HG02981 (cell line): ENCODE data around the gene ISOC1.

ENCODE experiments used
- ATAC-seq: cut with Tn5 transposase; IDR thresholded peaks from one replicate; pipeline ENCODE4 v1.9.1; 2021; ENCODE audit warnings: mild to moderate bottlenecking, moderate library complexity; ENCODE audit not compliant: unreplicated experiment

The ISOC1 gene

GRCh38 chr5:129124608-129125007, 30.1 kb downstream of the ISOC1 start:
- ATAC-seq, result no peak

GRCh38 chr5:129125819-129126218, 31.3 kb downstream of the ISOC1 start:
- ATAC-seq, result peak; percentile 75

- no peak for ATAC-seq
Measured at GRCh38 chr5:129133553-129133952, 39.0 kb downstream of the ISOC1 start.

- ATAC-seq, result no peak
Measured at GRCh38 chr5:129135633-129136032, 41.1 kb downstream of the ISOC1 start.

- ATAC-seq, result no peak
Measured at GRCh38 chr5:129137637-129138036, 43.1 kb downstream of the ISOC1 start.

- no peak for ATAC-seq
Measured at GRCh38 chr5:129141078-129141477, 46.5 kb downstream of the ISOC1 start.

GRCh38 chr5:129141696-129142095, 47.1 kb downstream of the ISOC1 start:
- ATAC-seq, result no peak

GRCh38 chr5:129155876-129156275, 61.3 kb downstream of the ISOC1 start:
- no peak for ATAC-seq

GRCh38 chr5:129161830-129162229, 67.3 kb downstream of the ISOC1 start:
- ATAC-seq, result no peak
